GM19023 (cell line): ENCODE measurements around the gene PYROXD2.
"Not testable (repeated sequence)": the region's sequence is repeated elsewhere in the genome, so short reads cannot be mapped to it uniquely, and the experiment has no call there.

Experiments
- ATAC-seq: cut with Tn5 transposase; IDR thresholded peaks from one replicate; pipeline ENCODE4 v1.9.1; 2021; ENCODE audit warnings: mild to moderate bottlenecking, moderate library complexity; ENCODE audit not compliant: unreplicated experiment

Gene PYROXD2

DNA sequence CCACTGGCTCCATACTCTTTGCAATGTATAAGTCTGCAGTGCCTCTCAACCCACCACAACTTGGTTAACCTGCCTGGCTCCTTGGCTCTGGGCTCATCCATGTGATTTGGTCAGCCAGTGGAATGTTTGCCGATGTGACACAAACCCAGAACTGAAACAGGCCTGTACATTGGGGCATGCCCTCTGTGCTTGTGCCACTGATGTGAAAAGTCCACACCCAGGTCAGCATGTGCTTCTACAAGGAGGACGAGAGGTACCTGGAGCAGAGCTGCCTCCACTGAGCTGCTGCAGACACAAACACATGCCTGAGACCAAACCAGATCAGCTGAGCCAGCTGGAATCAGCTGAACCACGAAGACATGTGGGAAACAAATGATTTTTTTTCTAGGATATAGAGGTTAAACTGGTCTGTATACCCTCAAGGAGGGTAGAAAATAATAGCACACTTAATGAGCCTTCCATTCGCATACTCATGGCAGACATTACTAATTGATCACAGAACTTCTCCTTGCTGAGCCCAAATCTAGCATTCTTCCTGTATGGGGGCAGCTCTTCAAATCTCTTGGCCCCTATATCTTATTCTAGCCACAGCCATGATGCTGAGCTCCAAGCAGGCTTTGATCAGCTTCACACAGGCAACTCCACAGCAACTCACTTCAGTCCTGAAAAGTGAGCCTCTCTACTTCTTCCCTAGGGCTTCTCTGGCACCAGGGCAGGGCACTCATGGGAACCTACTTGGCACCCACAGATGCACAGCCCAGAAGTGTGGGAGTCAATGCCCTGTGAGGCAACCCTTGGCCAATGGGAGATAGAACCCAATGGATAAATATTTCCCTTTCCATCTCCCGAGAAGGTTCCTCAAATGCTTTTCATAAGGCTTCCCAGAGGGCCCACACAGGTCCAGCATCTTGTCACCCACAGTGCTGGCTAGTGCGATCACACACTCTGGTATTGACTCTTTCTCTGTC lies 18.6 kb downstream of the PYROXD2 start:
- ATAC-seq = no peak

DNA sequence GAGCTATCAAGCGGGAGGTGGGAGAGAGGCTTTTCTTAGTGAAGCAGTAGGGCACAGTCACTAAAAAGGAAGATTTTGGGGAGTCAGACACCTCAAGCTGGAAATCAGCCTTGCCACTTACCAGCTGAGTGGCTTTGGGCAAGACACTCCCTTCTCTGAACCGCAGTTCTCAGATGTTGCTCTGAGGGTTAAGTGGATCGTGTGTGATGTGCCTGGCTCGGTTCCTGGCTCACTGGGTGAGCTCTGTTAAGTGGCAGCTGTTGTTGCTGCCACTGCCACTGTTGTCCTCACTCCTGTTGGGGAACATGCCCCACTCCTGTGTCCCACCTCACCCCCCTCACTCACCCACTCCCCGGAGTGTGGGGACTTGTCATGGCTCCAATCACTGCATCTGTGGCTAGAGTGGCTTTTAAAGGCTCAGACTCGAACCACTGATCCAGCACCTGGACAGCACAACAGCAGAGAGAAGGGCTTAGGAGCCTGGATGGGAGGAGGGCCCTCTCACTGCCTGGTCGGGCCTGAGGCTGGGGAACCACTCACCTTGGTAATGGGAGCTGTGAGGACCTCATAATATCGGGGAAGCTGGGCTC lies 20.0 kb downstream of the PYROXD2 start:
- no peak for ATAC-seq

DNA sequence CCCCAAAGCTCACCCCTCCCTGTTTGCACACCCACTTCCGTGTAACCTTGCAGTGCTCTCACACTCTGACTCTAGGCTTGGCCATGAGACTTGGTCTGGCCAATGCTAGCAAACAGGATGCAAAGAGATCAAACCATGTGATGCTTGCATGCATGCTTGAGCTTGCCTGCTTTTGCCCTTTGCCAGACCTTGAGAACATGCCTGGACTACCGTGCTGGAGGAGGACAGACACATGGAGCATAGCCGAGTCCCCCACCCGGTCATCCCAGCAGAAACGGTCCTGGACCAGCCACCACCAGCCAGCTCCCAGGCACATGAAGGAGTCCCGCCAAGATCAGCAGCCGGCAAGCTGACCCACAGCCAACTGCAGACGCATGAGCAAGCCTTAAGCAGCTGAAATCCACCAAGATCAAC lies 23.4 kb downstream of the PYROXD2 start:
- ATAC-seq = no peak

DNA sequence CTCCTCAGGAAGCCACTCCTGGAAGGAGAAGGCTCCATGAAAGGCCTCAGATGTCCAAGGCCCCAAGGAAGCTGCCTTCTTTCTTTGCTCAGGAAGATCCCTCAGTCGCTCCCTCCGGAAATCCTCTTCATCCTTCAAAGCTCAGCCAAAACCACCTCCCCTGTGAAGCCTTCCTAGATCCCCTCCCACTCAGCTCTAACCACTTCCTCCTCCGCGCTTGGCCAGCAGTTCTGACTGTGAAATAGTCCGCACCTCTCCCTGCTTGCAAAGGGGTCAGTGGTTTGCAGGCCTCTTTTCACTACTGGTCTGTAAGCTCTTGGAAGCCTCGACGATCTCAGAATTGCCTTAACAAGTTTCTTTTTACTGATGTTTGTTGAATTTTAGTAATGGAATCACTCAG lies 23.9 kb downstream of the PYROXD2 start:
- no peak for ATAC-seq

DNA sequence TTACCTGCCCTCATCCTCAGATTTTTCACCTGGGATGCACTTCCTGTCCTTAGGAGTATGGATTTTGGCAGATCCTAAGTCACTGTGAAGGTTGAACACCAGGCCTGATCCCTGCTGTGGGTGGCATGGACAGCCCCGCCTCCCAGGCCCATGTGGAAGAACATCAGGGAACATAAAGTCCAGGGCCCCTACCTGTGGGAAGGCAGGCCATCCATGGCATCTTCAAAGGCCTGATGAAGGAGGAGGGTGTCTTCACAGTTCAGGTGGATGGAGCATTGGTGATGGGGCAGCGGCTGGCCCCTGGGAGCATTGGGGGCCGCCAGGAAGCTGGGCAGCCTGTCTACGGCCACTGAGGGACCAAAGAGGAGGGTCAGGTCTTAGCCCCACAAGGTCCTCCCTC lies 24.6 kb downstream of the PYROXD2 start:
- ATAC-seq = no peak

DNA sequence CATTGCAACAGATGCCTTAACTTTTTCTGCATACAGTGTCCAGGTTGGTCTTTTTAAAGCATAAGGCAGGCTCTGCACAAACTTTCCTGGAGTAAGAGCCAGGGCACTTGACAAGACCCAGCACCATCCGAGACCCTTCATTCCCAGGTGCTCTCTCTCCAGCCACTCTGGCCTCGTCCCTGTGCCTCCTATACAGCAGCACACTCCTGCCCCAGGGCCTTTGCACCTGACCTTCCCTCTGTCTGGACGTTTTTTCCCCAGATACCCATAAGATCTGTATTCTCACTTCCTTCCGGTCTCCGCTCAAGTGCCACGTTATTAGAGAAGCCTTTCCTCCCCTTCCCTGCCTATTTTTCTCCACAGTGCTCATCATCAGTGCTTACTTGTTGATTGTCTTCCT lies 25.6 kb downstream of the PYROXD2 start:
- ATAC-seq = no peak

DNA sequence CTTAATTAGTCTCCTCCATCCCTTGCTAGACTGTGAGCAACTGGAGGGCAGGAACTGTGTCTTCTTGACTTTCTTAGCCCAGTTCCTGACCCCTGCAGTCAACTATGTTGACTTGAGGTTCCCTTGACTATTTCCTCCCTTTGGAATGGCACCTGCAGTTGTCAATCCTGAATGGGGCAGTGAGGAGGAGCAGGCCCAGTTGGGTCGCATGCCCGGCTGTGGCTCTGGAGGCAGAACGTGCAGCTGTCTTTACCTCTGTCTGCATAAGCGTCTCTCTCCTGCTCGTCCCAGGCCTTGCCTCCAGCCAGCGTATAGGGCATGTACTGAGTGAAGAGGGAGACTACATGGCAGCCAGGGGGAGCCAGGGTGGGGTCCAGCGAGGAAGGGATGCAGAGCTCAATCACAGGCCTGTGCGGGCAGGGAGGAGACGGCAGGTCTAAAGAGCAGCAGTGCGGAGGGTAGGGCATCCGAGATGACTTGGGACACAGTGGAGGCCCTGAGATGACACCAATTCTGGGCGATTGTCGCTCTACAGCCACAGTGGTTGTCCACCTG lies 26.8 kb downstream of the PYROXD2 start:
- ATAC-seq = no peak

DNA sequence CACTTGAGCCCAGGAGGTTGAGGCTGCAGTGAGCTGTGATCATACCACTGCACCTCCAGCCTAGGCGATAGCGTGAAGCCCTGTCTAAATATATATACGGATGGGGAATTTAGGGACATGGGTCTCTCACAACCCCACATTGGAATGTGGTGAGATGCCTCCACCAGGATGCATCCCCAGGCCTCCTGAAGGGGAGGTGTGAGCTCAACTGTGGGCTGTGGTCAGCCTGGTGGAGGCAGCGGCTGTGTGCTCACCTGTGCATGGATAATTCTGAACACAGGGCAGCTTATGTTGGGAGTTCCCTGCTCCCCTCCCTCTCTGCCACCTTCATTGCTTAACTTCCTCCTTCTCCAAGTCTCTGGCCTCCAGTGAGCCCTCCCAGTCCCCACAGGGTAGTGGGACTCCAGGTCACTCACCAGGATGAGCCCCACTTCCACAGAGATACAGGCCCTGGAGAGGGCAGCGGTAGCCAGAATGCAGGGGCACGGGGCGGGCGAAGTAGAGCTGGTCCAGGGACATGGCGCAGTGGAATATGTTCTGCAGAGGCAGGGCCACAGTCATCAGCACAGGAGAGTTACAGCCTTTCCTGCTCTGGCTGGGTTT lies 30.4 kb downstream of the PYROXD2 start:
- ATAC-seq = no peak

DNA sequence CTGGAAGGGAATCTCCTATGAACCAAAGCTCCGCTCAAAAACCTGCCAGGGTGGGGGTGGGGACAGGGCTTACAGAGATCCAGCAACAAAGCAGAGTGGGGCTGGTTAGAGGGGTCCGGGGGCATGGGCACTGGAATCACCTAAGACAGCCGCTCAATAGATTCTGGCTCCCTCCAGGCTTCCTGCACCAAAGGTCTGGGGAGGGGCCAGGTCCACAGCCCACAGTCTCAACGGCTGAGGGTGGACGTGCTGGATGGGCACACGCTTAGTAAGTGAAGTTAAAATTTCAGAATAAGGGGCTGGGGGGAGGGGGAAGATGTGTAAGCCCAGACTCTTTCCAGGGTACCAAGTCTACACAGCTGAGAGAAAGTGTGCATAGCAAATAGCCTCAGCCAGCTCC lies 31.1 kb downstream of the PYROXD2 start:
- no peak for ATAC-seq

DNA sequence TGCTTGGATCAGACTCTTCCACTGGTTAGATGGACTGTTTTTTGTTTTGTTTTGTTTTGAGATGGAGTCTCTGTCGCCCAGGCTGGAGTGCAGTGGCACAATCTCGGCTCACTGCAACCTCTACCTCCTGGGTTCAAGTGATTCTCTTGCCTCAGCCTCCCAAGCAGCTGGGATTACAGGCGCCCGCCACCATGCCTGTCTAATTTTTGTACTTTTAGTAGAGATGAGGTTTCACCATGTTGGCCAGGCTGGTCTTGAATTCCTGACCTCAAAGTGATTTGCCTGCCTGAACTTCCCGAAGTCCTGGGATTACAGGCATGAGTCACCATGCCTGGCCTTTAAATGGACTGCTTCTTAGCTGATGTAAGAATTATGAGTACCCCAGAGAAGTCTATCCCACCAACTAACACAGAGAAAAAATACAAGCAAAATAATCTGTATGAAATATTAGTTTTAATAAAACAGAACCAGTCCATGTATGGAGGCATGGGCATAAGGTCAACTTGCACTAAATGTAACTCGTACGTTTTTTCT lies 31.8 kb downstream of the PYROXD2 start:
- not testable (repeated sequence) for ATAC-seq

DNA sequence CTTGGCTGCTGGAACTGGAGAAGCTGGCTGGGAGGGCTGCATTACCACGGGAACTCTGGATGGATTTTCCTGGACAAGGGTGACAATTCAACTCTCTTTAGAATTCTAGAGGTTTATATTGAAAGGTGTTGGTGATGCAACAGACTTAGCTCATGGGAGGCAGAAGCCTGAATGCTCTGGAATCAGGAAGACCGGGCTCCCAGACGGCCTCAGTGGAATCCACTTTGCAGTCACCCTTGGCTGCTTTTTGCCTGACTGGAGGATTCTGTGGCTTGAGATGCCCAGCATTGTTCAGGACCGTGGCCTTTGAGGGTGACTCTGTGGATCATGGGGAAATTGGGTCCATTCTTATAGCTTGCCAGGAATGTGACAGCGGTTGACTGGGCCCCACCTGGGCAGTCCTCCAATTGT lies 32.3 kb downstream of the PYROXD2 start:
- ATAC-seq = no peak

DNA sequence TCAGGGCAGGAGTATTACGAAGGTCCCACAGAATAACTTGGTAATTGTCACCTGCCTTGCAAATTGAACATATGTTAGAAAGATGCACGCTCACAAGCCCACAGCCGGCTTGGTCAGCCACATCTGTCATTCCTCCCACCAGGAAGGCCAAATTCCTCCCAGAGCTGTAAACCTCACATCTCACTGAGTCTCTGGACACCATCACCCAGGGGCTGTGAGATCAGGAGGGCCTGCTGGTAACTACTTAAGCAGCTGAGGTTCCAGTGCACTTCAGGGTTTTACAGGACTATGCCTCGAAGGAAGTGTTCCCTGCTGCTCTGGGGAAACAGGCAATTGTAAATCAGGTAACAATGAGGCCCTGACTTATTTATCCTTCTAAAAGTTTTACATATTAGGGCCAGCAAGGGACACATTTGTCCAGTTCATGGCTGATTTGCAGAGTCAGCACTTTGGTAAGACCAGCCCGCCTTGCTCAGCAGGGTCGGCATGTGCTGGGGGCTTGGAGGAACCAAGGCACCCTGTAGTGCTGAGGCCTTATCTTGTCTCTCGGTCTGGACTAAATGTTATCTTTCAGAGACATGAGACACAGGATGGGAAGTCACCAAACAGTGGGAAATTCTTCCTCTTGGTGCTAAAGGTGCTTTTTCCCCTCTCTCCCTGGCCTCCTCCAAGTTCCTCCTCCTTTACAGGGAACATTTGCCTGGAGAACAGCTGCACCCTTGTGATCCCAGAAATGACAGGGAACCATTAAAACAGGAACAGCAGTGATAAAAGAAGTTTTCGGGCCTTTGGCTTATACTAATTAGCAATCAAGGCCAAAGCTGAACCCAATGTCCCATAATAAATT lies 34.3 kb downstream of the PYROXD2 start:
- no peak for ATAC-seq

DNA sequence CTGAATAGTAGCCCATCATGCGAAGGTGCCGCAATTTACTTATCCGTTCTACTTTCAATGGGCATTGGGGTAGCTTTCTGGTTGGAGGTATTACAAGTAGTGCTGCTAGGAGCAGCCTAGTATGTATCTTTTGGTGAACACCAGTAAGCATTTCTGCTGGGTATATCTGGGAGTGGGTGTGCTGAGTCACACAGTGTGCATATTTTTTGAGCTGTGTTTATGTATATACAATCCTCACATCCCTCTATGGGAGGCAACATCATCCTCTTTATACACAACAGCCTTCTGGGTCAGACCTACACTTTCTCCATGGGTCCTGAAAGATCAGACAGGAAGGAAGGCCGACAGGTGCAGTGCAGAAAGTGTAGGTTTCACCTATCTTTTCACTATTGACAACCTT lies 36.3 kb downstream of the PYROXD2 start:
- ATAC-seq = no peak

DNA sequence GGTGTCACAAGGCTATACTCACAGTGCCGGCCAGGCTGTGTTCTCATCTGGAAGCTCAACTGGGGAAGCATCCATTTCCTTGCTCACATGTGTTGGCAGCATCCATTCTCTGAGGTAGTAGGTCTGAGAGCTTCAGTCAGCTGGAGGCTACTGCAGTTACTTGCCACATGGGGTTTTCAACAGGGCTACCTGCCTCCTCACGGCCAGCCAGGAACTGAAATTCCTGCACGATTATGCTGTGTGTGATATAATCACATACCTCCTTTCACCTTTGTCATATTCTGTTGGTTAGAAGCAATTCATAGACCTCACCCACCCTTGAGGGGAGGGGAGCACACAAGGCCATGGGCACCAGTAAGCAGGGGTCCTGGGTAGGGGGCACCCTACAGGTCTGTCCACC lies 37.4 kb downstream of the PYROXD2 start:
- no peak for ATAC-seq

DNA sequence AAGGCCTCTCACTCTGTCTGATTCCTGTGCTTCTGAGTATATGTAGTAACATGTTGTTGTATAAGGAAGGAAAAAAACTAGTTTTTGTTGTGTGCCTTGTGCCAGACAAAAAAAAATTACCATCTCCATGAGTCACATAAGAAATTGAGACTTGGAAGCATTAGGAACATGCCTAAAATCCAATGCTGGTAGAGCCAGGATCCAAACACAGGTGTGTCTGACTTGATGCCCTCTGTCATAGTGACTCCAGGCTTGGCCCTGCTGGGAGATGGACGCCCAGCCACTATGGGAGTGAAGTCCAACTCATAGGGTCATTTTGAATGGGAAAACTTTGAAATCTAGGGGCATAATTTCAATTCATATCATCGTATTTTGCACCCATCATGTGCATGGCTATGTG lies 38.0 kb downstream of the PYROXD2 start:
- no peak for ATAC-seq

DNA sequence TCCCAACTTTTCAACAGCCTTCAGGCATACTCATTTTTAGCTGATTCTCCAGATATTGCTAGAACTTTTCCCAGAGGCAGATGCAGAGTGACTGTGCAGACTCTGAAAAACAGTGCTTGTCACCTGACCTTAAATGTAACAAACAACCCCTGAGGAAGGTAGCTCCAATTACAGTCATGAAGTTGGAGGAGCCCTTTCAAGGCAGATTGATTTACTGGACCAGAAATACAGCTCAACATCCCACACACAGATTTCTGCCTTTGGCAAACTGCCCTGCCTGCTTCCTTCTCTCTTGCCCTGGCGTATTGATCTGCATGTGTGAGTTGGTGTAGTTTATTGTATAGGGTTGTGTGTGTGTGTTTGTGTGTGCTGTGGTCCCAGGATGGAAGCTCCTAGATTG lies 38.5 kb downstream of the PYROXD2 start:
- ATAC-seq = no peak

DNA sequence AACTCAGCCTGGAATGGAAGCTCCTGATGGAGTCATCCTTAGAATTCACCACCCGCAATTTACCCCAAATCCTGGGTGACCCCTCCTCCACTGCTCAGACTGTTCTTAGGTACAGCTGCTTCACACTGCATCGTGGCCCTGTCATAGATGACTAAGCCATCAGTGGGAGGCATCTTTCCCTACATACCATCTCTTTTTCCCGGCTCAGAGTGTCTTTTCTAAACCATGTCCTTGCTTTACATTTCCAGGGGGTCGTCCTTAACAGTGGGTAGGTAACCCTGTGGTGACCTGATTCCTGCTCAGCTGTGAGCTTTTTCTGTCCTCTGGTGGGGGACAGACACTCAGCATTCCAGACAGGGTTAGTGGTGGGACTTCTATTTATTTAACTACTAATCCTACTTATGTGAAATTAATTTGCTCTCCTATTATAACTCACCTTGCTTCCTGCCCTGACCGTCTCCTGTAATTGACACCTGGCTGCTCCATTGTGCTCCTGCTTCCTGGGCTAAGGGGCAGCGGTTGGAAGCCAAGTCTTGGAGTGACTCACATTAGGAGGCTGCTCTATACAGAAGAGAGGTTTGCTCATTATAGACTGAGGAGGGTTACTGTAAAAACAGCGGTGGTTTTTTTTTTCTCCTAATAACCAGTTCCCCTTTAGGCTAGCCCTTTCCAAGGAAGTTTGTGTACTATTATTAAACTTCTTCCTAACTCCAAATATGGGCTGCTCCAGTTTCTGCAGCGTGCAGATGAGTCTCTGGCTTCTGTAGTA lies 40.6 kb downstream of the PYROXD2 start:
- no peak for ATAC-seq

DNA sequence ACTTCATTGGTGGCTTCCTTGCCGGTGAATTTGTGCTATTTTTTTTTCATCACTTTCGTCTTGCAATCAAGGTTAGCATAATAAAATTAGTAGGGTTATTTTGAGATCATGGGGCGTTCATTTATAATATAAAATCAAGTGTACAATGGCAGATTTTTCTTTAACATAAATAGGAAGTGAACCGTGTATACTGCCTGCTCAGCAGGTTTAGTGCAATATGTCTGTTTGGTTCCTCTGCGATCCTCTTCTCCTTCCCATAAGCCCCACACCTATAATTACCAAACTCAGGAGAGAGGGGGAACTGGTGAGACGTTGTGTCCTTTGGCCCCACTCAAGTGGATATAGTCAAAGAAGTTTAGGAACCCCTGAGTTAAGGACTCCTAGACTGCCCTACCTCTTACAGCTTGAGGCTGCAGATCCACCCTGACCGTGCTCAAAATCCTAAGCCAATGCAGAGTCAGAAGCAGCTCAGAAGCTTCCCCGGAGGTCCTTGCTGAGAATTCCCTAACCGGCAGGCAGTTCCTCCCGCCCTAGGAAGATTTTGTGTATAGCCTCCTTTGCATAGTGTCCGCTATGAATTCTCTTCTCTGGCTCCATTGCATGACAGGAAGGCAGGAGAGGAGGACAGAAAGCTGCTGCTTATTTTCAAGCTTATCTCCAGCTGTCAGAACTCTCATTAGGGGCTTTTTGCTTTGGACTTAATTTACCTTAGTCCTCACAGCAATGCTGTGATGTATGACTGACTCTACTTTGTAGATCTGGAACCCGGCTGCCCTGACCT lies 41.5 kb downstream of the PYROXD2 start:
- no peak for ATAC-seq
